IPS DF 6.9 (cell line): ENCODE measurements around the gene ATG16L1.

Experiments used
- DNase-seq: peaks from one replicate; pipeline ENCODE4 v3.0.0-alpha.2; 2013; ENCODE audit warnings: low read depth, low spot score
- H3K27ac ChIP-seq: one replicate; pipeline ENCODE4 v1.5.1; 2013; ENCODE audit warnings: low read length, control low read depth
- H3K27me3 ChIP-seq: 2 replicates; pipeline ENCODE4 v1.6.1; 2013; ENCODE audit warnings: mild to moderate bottlenecking, low read length; ENCODE audit not compliant: control insufficient read depth, insufficient read depth
- H3K36me3 ChIP-seq: 2 replicates; pipeline ENCODE4 v1.6.1; 2013; ENCODE audit warnings: low read length; ENCODE audit not compliant: control insufficient read depth, insufficient read depth
- H3K4me1 ChIP-seq: 2 replicates; pipeline ENCODE4 v1.6.1; 2013; ENCODE audit warnings: low read length; ENCODE audit not compliant: control insufficient read depth, insufficient read depth
- H3K4me3 ChIP-seq: 2 replicates; pipeline ENCODE4 v1.5.1; 2013; ENCODE audit warnings: mild to moderate bottlenecking, low read length
- H3K9me3 ChIP-seq: 2 replicates; pipeline ENCODE4 v1.6.1; 2013; ENCODE audit warnings: low read length, inconsistent platforms; ENCODE audit not compliant: control insufficient read depth, insufficient read depth
- WGBS: extraction: QIAGEN DNeasy Blood & Tissue Kit; methylation state at CpG from one replicate; pipeline ENCODE4 v1.1.7; 2013; ENCODE audit warnings: mixed read lengths, missing lambda C conversion rate; ENCODE audit not compliant: insufficient read length, insufficient coverage; 5-methylcytosine and 5-hydroxymethylcytosine counted together

ATG16L1 gene

DNA sequence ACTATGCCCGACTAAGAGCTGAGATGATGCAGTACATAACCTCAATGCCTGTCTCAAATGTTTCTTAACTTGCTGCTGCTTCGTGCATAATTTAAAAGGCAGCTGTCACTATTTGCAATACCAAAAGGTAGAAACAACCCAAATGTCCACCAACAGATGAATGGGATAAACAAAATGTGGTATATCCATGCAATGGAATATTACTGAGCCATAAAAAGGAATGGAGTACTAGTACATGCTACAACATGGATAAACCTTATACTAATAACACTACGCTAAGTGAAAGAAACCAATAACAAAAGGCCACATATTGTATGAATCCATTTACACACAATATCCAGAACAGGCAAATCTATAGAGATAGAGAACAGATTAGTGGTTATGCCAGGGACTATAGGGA lies 89.8 kb downstream of the ATG16L1 start:
- Histone ChIP-seq H3K27me3 (no peaks in the 10 kb centered on the region), H3K4me1 (no peaks in the 10 kb centered on the region), H3K36me3 (no peaks in the 10 kb centered on the region), H3K9me3 (no peaks in the 10 kb centered on the region), H3K4me3 (no peak overlapping the region), H3K27ac (no peak overlapping the region)
- no CpG with 5 or more reads among the region's 3 CpGs for WGBS
- DNase-seq: no peak

DNA sequence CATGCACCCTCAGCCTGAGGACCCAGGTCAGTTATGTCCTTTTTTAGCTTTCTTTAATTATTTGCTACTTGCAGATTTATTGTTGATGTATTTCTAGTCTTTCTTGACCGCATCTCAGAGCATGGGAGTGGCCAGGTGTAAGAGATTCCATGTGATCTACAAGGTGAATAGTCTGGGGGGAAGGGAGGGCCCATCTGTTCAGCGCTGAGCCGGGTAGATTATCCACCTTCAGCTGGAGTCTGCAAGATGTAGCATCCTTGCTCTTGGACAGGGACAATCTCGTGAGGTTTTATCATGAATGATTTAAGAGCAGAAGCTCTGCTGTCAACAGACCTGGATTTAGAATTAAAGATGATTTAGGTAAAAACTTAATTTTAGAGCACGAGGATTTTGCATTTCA lies 90.8 kb downstream of the ATG16L1 start:
- Histone ChIP-seq H3K9me3 (no peaks in the 10 kb centered on the region), H3K4me1 (no peaks in the 10 kb centered on the region), H3K4me3 (no peak overlapping the region), H3K27me3 (no peaks in the 10 kb centered on the region), H3K27ac (no peak overlapping the region), H3K36me3 (no peaks in the 10 kb centered on the region)
- no peak for DNase-seq
- WGBS: no CpG with 5 or more reads among the region's 5 CpGs

- H3K36me3 ChIP-seq: no peaks in the 10 kb centered on the region
- WGBS: no CpG with 5 or more reads among the region's 15 CpGs
- H3K4me1 ChIP-seq: no peaks in the 10 kb centered on the region
- DNase-seq: no peak
- no peaks in the 10 kb centered on the region for H3K27me3 ChIP-seq
- no peak overlapping the region for H3K27ac ChIP-seq
- no peak overlapping the region for H3K4me3 ChIP-seq
- no peaks in the 10 kb centered on the region for H3K9me3 ChIP-seq
These were observed 91.8 kb downstream of the ATG16L1 start for GRCh38 chr2:233343171-233343705.
